ENCODE measurements around the gene ADSS1.

GRCh38 chr14:104756477-104757237, 32.6 kb downstream of the ADSS1 start:
- TF ChIP-seq GABPA (IDR thresholded peaks at IDR 0.05; ENCODE audit: low read depth) (no peak), TAF1 (IDR thresholded peaks at IDR 0.05; ENCODE audit: borderline replicate concordance, low read depth, low read length) (no peak)

All from SK-N-SH (cell line).